GM12878 (cell line): Measurements from ENCODE around the gene YY1. TPM values are rescaled to one million over a fixed set of nuclear protein-coding genes. Genes with fewer than 3 reads are reported as not detected.

ENCODE experiments used
- ATAC-seq: fragments of 200-7000 bp; cut with Tn5 transposase; 3 replicates; pipeline ENCODE4 v1.9.1; 2020; ENCODE audit warnings: mild to moderate bottlenecking, moderate library complexity
- BruUV-seq: library from RNA; stranded (reverse); fragments of 400-500 nt; replicated peaks from 2 replicates; lab custom pipeline; 2021; lab: Mats Ljungman, UMichigan
- CTCF ChIA-PET: fragments of 300-600 bp; sonication (Branson Sonifier 250); formaldehyde crosslinking; extraction: SDS; loops from one replicate; lab custom pipeline; 2021; ENCODE audit warnings: inconsistent platforms; lab: Yijun Ruan, JAX
- POLR2A ChIA-PET: fragments of 350-600 bp; formaldehyde crosslinking; extraction: SDS; loops from one replicate; lab custom pipeline; 2021; ENCODE audit warnings: inconsistent platforms; lab: Charles Lee
- RAD21 ChIA-PET: fragments of 300-600 bp; sonication (Branson Sonifier 250); formaldehyde crosslinking; loops from one replicate; lab custom pipeline; 2023; ENCODE audit warnings: antibody characterized with exemption; ENCODE audit not compliant: unreplicated experiment; lab: Charles Lee
- SMC1A ChIA-PET: fragments of 300-600 bp; sonication (Branson Sonifier 250); formaldehyde crosslinking; loops from one replicate; lab custom pipeline; 2023; ENCODE audit not compliant: unreplicated experiment, uncharacterized antibody; lab: Charles Lee
- DNase-seq: peaks from one replicate; pipeline ENCODE4 v3.0.0-alpha.2; 2011; ENCODE audit warnings: low read depth, low spot score
- FAIRE-seq: peaks from 3 replicates; lab custom pipeline; 2011; peaks lifted over from hg19 to GRCh38; lab: Jason Lieb, UNC
- H2AFZ ChIP-seq: 2 replicates; pipeline ENCODE4 v1.6.0; 2011; ENCODE audit warnings: low read depth, low read length, control low read depth; ENCODE audit not compliant: control insufficient read depth
- H3K27ac ChIP-seq: 2 replicates; pipeline ENCODE4 v1.5.1; 2011; ENCODE audit warnings: control low read depth; ENCODE audit not compliant: control insufficient read depth, insufficient read depth
- H3K27me3 ChIP-seq, 2 experiments: replicated peaks in 1 of 2; 2 replicates each; pipeline versions ENCODE4 v1.6.0 to v1.6.1; 2011; ENCODE audit warnings: low read length in 1 of 2; ENCODE audit not compliant: control insufficient read depth in 2 of 2, insufficient read depth in 2 of 2
- H3K36me3 ChIP-seq, 2 experiments: 2 replicates each; pipeline ENCODE4 v1.5.1; 2011; ENCODE audit warnings: low read length in 1 of 2; ENCODE audit not compliant: control insufficient read depth in 2 of 2, insufficient read depth in 2 of 2
- H3K4me1 ChIP-seq: 2 replicates; pipeline ENCODE4 v1.6.1; 2011; ENCODE audit warnings: mild to moderate bottlenecking, low read length, moderate library complexity, mixed read lengths; ENCODE audit not compliant: control insufficient read depth, insufficient read depth
- H3K4me2 ChIP-seq: 2 replicates; pipeline ENCODE4 v1.6.0; 2011; ENCODE audit warnings: control low read depth; ENCODE audit not compliant: control insufficient read depth, insufficient read depth
- H3K4me3 ChIP-seq: fragments of 200-600 bp; sonication (generic); 2 replicates; pipeline ENCODE4 v1.5.1; 2016
- H3K79me2 ChIP-seq: 2 replicates; pipeline ENCODE4 v1.6.0; 2011; ENCODE audit warnings: low read length; ENCODE audit not compliant: control insufficient read depth, insufficient read depth
- H3K9ac ChIP-seq: 2 replicates; pipeline ENCODE4 v1.8.0; 2011; ENCODE audit warnings: low read length, control low read depth, mixed read lengths; ENCODE audit not compliant: control insufficient read depth, insufficient read depth
- H3K9me3 ChIP-seq: replicated peaks from 3 replicates; pipeline ENCODE4 v1.5.1; 2011; ENCODE audit warnings: mild to moderate bottlenecking, low read length; ENCODE audit not compliant: control insufficient read depth, insufficient read depth
- H4K20me1 ChIP-seq: 2 replicates; pipeline ENCODE4 v1.6.0; 2011; ENCODE audit not compliant: control insufficient read depth, insufficient read depth
- CREB1 ChIP-seq: IDR thresholded peaks from 2 replicates; pipeline ENCODE4 v1.6.1; 2012; ENCODE audit warnings: low read depth, mild to moderate bottlenecking, inconsistent platforms
- EZH2 ChIP-seq: IDR thresholded peaks from 2 replicates; pipeline ENCODE4 v1.6.1; 2012; ENCODE audit warnings: low read depth, mild to moderate bottlenecking, control low read depth, inconsistent platforms, low read length, borderline replicate concordance; ENCODE audit not compliant: control insufficient read depth
- HDAC6 ChIP-seq: fragments of 200-600 bp; sonication (generic); IDR thresholded peaks from one replicate; pipeline ENCODE4 v1.8.0; 2017; ENCODE audit warnings: antibody characterized with exemption; ENCODE audit not compliant: unreplicated experiment
- KLF5 ChIP-seq: fragments of 450-650 bp; IDR thresholded peaks from 2 replicates; pipeline ENCODE4 v1.6.1; 2014; ENCODE audit warnings: mild to moderate bottlenecking; ENCODE audit not compliant: partially characterized antibody
- NFYA ChIP-seq: IDR thresholded peaks from 2 replicates; pipeline ENCODE4 v1.6.1; 2011; ENCODE audit warnings: low read depth, mild to moderate bottlenecking, low read length, improper control_type of control experiment, borderline replicate concordance
- NR2F1 ChIP-seq: fragments of 450-650 bp; conservative IDR thresholded peaks from 2 replicates; pipeline ENCODE4 v1.6.1; 2017; ENCODE audit warnings: mild to moderate bottlenecking
- POLR2AphosphoS5 ChIP-seq: IDR thresholded peaks from 2 replicates; pipeline ENCODE4 v1.6.1; 2011; ENCODE audit warnings: mild to moderate bottlenecking, low read length, inconsistent platforms
- SMARCA5 ChIP-seq: fragments of 450-650 bp; IDR thresholded peaks from 2 replicates; pipeline ENCODE4 v1.6.1; 2017; ENCODE audit warnings: mild to moderate bottlenecking
- STAT1 ChIP-seq: fragments of 450-650 bp; conservative IDR thresholded peaks from 2 replicates; pipeline ENCODE4 v1.6.1; 2014; ENCODE audit warnings: antibody characterized with exemption, mild to moderate bottlenecking
- ZBTB40 ChIP-seq: fragments of 450-650 bp; IDR thresholded peaks from 2 replicates; pipeline ENCODE4 v1.6.1; 2016; ENCODE audit warnings: mild to moderate bottlenecking, moderate library complexity, borderline replicate concordance
- WGBS: methylation state at CpG from one replicate; pipeline ENCODE4 v1.1.6; 2016; ENCODE audit warnings: low lambda C conversion rate; ENCODE audit not compliant: insufficient replicate concordance, insufficient coverage; ENCODE audit errors: missing lambda C conversion rate; 5-methylcytosine and 5-hydroxymethylcytosine counted together
- in situ Hi-C: fragments of 300-500 bp; cut with MboI; formaldehyde crosslinking; loops from 9 replicates; pipeline ENCODE4 v1.14.3; 2018; ENCODE audit warnings: mixed read lengths
- intact Hi-C: fragments of 100-400 bp; cut with micrococcal nuclease; formaldehyde crosslinking; loops from one replicate; pipeline ENCODE4 v1.14.2; 2022; ENCODE audit not compliant: unreplicated experiment
- polyA plus RNA-seq, 11 experiments: library from polyadenylated mRNA; depleted of rRNA in 4 of 11; unstranded in 6 of 11; stranded (reverse) in 5 of 11; fragments of >200 nt; fragmentation: Nextera tagmentation in 4 of 11; fragmentation: Illumina TruSeq in 1 of 11; extraction: Ambion mirVana in 4 of 11; extraction: Trizol in 1 of 11; gene quantifications; 1 replicate in 1 of 11; 2 replicates in 10 of 11; pipeline versions ENCODE4 v1.2.1 to v1.2.3, GENCODE V29; 2011 to 2016; ENCODE audit warnings: inconsistent platforms in 2 of 11, missing spikeins in 2 of 11, low read depth in 1 of 11
- total RNA-seq, 4 experiments: library from RNA; depleted of rRNA in 3 of 4; stranded (reverse); fragments of >200 nt in 3 of 4; fragmentation: Illumina TruSeq in 1 of 4; extraction: Trizol in 1 of 4; gene quantifications; 2 replicates each; pipeline versions ENCODE4 v1.2.1 to v1.2.3, GENCODE V29; 2013 to 2021
- TF ChIP-seq, protein P1 (sequence below): IDR thresholded peaks from 2 replicates; pipeline ENCODE4 v1.6.1; 2011; ENCODE audit warnings: borderline replicate concordance, low read depth, mild to moderate bottlenecking, moderate library complexity, mixed read lengths, low read length; ENCODE audit not compliant: insufficient read depth; ENCODE audit errors: extremely low read length
- TF ChIP-seq, protein P2 (sequence below): IDR thresholded peaks from 2 replicates; pipeline ENCODE4 v1.6.1; 2012; ENCODE audit warnings: mild to moderate bottlenecking, low read depth, low read length

Gene YY1
- total and polyA plus RNA-seq, 10 of the 15 experiments (the other 5 are each of a cell fraction or from before 2014, with no cell fraction given): 23.7 to 74.0 (median 39.9) TPM

DNA sequence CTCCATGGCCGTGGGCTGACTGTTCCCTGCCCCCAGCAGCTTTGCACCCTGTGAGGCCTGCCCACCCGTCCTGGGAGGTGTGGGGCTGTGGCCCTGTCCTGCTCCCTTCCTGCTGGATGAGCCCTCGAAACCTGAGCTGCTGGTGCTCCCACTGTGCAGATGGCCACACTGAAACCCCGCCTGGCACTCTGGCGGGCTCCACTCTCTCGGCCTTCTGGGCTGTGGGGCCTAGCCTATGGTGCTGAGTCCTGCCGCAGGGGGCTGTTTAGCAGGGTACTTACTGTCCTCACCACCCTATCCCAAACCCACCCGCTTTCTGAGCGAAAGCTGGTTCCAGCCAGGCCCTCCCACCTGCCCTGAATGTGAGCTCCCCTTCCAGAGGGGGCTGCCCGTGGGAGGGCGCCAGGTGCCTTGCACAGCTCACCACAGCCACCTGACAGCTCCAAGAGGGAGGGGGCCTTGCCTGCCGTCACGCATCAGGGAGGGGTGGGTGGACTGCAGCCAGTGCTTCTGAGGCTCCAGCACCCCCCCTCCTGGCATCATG is 91.5 kb downstream of the YY1 start:
- 60% methylated on average over 13 of the region's 13 CpGs for WGBS
- Histone ChIP-seq H3K4me1 (no peaks in the 10 kb centered on the region; the same call in 1 of the 2 replicates), H3K9me3 (no peaks in the 10 kb centered on the region), H3K4me2 (no peak overlapping the region), H3K79me2 (no peaks in the 10 kb centered on the region), H3K9ac (no peak overlapping the region), H2AFZ (no peak overlapping the region), H4K20me1 (no peaks in the 10 kb centered on the region), H3K27ac (no peak overlapping the region), H3K4me3 (no peak overlapping the region), H3K36me3 (peaks cover 0 to 8% of the 10 kb centered on the region in 2 experiments; a peak in 3 of 4 replicates), H3K27me3 (no peaks in the 10 kb centered on the region)
- DNase-seq: no peak
- ChIA-PET POLR2A (interaction anchor here (0.6 kb wide), 1 partner anchor 33 kb away, joined by 3 read pairs; no protein-coding TSS in a partner anchor), SMC1A (no interaction called here), RAD21 (interaction anchor here (0.8 kb wide), 1 partner anchor 55 kb away, joined by 3 read pairs; no protein-coding TSS in a partner anchor), CTCF (no interaction called here)
- no TSS peak for BruUV-seq
- no peak for ATAC-seq
- intact Hi-C loops: no loop called here
- in situ Hi-C loops: no loop called here
- no peak for FAIRE-seq
- TF ChIP-seq, protein P1, sequence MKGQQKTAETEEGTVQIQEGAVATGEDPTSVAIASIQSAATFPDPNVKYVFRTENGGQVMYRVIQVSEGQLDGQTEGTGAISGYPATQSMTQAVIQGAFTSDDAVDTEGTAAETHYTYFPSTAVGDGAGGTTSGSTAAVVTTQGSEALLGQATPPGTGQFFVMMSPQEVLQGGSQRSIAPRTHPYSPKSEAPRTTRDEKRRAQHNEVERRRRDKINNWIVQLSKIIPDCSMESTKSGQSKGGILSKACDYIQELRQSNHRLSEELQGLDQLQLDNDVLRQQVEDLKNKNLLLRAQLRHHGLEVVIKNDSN: no peak
- TF ChIP-seq SMARCA5 (no peak), CREB1 (no peak), STAT1 (no peak), HDAC6 (no peak), NR2F1 (no peak), POLR2AphosphoS5 (no peak), ZBTB40 (no peak), NFYA (no peak), KLF5 (no peak), EZH2 (no peak)
- TF ChIP-seq, protein P2, sequence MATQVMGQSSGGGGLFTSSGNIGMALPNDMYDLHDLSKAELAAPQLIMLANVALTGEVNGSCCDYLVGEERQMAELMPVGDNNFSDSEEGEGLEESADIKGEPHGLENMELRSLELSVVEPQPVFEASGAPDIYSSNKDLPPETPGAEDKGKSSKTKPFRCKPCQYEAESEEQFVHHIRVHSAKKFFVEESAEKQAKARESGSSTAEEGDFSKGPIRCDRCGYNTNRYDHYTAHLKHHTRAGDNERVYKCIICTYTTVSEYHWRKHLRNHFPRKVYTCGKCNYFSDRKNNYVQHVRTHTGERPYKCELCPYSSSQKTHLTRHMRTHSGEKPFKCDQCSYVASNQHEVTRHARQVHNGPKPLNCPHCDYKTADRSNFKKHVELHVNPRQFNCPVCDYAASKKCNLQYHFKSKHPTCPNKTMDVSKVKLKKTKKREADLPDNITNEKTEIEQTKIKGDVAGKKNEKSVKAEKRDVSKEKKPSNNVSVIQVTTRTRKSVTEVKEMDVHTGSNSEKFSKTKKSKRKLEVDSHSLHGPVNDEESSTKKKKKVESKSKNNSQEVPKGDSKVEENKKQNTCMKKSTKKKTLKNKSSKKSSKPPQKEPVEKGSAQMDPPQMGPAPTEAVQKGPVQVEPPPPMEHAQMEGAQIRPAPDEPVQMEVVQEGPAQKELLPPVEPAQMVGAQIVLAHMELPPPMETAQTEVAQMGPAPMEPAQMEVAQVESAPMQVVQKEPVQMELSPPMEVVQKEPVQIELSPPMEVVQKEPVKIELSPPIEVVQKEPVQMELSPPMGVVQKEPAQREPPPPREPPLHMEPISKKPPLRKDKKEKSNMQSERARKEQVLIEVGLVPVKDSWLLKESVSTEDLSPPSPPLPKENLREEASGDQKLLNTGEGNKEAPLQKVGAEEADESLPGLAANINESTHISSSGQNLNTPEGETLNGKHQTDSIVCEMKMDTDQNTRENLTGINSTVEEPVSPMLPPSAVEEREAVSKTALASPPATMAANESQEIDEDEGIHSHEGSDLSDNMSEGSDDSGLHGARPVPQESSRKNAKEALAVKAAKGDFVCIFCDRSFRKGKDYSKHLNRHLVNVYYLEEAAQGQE: no peak
